GM12891 (cell line): Measurements from ENCODE around the gene ANKRD55.

Source experiments
- DNase-seq: peaks from one replicate; pipeline ENCODE4 v3.0.0; 2011; ENCODE audit warnings: low spot score; ENCODE audit not compliant: insufficient read length
- FAIRE-seq: peaks from 2 replicates; lab custom pipeline; 2011; peaks lifted over from hg19 to GRCh38; lab: Jason Lieb, UNC
- PAX5 ChIP-seq: IDR thresholded peaks from 2 replicates; pipeline ENCODE4 v1.6.1; 2011; ENCODE audit warnings: low read length, moderate library complexity, mild to moderate bottlenecking; ENCODE audit not compliant: insufficient read depth, severe bottlenecking
- POLR2A ChIP-seq: IDR thresholded peaks from 2 replicates; pipeline ENCODE4 v1.6.1; 2011; ENCODE audit warnings: low read depth, low read length, control low read depth
- POLR2AphosphoS5 ChIP-seq: IDR thresholded peaks from 2 replicates; pipeline ENCODE4 v1.6.1; 2011; ENCODE audit warnings: low read depth, low read length, control low read depth
- POU2F2 ChIP-seq: IDR thresholded peaks from 2 replicates; pipeline ENCODE4 v1.6.1; 2011; ENCODE audit warnings: low read depth, mild to moderate bottlenecking, control low read depth, low read length, moderate library complexity
- SPI1 ChIP-seq: IDR thresholded peaks from 2 replicates; pipeline ENCODE4 v1.6.1; 2011; ENCODE audit warnings: low read depth, low read length, control low read depth
- TAF1 ChIP-seq: IDR thresholded peaks from 2 replicates; pipeline ENCODE4 v1.6.1; 2011; ENCODE audit warnings: low read depth, low read length, control low read depth

Gene ANKRD55

GRCh38 chr5:56072863-56073766 lies 160.0 kb downstream of the ANKRD55 start:
- DNase-seq (no peak), FAIRE-seq (no peak)
- TF ChIP-seq SPI1 (no peak), TAF1 (no peak), POLR2A (no peak), POLR2AphosphoS5 (no peak), POU2F2 (no peak), PAX5 (no peak)

GRCh38 chr5:56071470-56071869 lies 161.7 kb downstream of the ANKRD55 start:
- TF ChIP-seq POLR2A (no peak), PAX5 (no peak), POLR2AphosphoS5 (no peak), POU2F2 (no peak), TAF1 (no peak), SPI1 (no peak)
- no peak for DNase-seq
- FAIRE-seq: no peak

GRCh38 chr5:56070851-56071465 lies 162.2 kb downstream of the ANKRD55 start:
- FAIRE-seq: no peak
- no peak for TF ChIP-seq POU2F2
- TF ChIP-seq TAF1: no peak
- TF ChIP-seq POLR2AphosphoS5: no peak
- no peak for TF ChIP-seq PAX5
- no peak for TF ChIP-seq POLR2A
- no peak for TF ChIP-seq SPI1
- DNase-seq: no peak

GRCh38 chr5:56069652-56070226 lies 163.4 kb downstream of the ANKRD55 start:
- FAIRE-seq (no peak), DNase-seq (no peak)
- TF ChIP-seq SPI1 (no peak), TAF1 (no peak), POLR2A (no peak), POU2F2 (no peak), POLR2AphosphoS5 (no peak), PAX5 (no peak)

GRCh38 chr5:56066931-56067450 lies 166.1 kb downstream of the ANKRD55 start:
- FAIRE-seq (no peak), DNase-seq (no peak)
- TF ChIP-seq TAF1 (no peak), SPI1 (no peak), POU2F2 (no peak), PAX5 (no peak), POLR2AphosphoS5 (no peak), POLR2A (no peak)

GRCh38 chr5:56064984-56065383 lies 168.1 kb downstream of the ANKRD55 start:
- DNase-seq (no peak), FAIRE-seq (no peak)
- TF ChIP-seq POLR2A (no peak), POLR2AphosphoS5 (no peak), TAF1 (no peak), PAX5 (no peak), SPI1 (no peak), POU2F2 (no peak)

- DNase-seq (no peak), FAIRE-seq (no peak)
- TF ChIP-seq POLR2A (no peak), TAF1 (no peak), POU2F2 (no peak), PAX5 (no peak), SPI1 (no peak), POLR2AphosphoS5 (no peak)
Measured at GRCh38 chr5:56060276-56061110, 172.6 kb downstream of the ANKRD55 start.

GRCh38 chr5:56059854-56060253 lies 173.3 kb downstream of the ANKRD55 start:
- DNase-seq: no peak
- TF ChIP-seq PAX5: no peak
- TF ChIP-seq POLR2AphosphoS5: no peak
- TF ChIP-seq SPI1: no peak
- no peak for TF ChIP-seq POU2F2
- no peak for TF ChIP-seq POLR2A
- no peak for TF ChIP-seq TAF1
- no peak for FAIRE-seq
